ENCODE data around the gene DYRK1B. TPM values are rescaled to one million over a fixed set of nuclear protein-coding genes. Genes with fewer than 3 reads are reported as not detected.
A peak's percentile ranks its signal among the peaks of the same experiment; 100 is the strongest.

Gene DYRK1B
- total and polyA plus RNA-seq, 4 donors, result 12.6 to 38.4 (median 24.7) TPM

DNA sequence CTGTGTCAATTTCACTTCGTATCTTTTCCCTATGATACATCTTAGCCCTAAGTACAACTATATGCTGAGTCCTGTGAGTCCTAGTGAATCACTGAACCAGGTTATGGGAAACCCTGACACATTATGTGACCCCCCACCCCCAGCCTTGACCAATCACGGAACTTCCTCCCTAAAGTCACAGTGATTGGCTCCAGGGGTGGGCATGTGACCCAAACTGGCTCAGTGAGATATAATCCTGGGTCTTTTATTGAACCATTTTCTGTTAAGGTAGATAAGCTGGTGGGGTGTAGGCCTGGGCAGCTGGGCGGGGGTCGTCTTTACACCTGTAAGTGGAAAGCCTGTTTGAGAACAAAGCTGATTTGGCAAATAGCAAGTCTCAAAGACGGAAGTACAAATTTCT lies 32.0 kb upstream of the DYRK1B start:
- no peaks in the 10 kb centered on the region for H3K36me3 ChIP-seq (ENCODE audit: control insufficient read depth, insufficient read depth, low read length)
- H3K9me3 ChIP-seq (ENCODE audit: control insufficient read depth, insufficient read depth, low read length), result no peaks in the 10 kb centered on the region
- no peak for DNase-seq (ENCODE audit: low read depth in 4 of 6, low spot score in 6 of 6)
- no peak overlapping the region for H3K4me3 ChIP-seq (ENCODE audit: low read depth, low read length)
- H3K27ac ChIP-seq (ENCODE audit: low read depth, low read length), result no peak overlapping the region
- H3K4me1 ChIP-seq (ENCODE audit: control insufficient read depth, insufficient read depth, low read length), result no peaks in the 10 kb centered on the region
- no peaks in the 10 kb centered on the region for H3K27me3 ChIP-seq (ENCODE audit: control insufficient read depth, insufficient read depth, low read length)
- WGBS (ENCODE audit: insufficient coverage), result 93% methylated on average over 3 of the region's 5 CpGs

DNA sequence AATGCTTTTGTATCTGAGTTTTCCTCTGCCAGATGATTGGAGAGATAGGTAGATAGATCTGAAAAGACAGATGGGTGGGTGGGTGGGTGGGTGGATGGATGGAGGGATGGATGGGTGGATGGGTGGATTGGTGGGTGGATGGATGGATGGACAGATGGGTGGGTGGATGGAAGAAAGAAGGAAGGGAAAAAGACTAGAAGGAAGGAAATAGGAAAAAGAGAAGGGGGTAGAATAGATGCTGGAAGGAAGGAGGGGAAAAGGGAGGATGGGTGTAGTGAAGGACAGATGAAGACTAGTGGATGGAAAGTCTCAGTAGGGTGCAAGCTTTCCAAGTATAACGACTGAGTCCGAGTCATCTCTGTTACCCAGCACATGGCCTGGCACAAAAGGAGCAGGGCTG lies 31.2 kb upstream of the DYRK1B start:
- DNase-seq (ENCODE audit: low read depth in 4 of 6, low spot score in 6 of 6), result no peak
- 100% methylated on average over 2 of the region's 2 CpGs for WGBS (ENCODE audit: insufficient coverage)
- Histone ChIP-seq H3K4me1 (ENCODE audit: control insufficient read depth, insufficient read depth, low read length) (no peaks in the 10 kb centered on the region), H3K36me3 (ENCODE audit: control insufficient read depth, insufficient read depth, low read length) (no peaks in the 10 kb centered on the region), H3K4me3 (ENCODE audit: low read depth, low read length) (no peak overlapping the region), H3K27me3 (ENCODE audit: control insufficient read depth, insufficient read depth, low read length) (no peaks in the 10 kb centered on the region), H3K9me3 (ENCODE audit: control insufficient read depth, insufficient read depth, low read length) (no peaks in the 10 kb centered on the region), H3K27ac (ENCODE audit: low read depth, low read length) (no peak overlapping the region)

DNA sequence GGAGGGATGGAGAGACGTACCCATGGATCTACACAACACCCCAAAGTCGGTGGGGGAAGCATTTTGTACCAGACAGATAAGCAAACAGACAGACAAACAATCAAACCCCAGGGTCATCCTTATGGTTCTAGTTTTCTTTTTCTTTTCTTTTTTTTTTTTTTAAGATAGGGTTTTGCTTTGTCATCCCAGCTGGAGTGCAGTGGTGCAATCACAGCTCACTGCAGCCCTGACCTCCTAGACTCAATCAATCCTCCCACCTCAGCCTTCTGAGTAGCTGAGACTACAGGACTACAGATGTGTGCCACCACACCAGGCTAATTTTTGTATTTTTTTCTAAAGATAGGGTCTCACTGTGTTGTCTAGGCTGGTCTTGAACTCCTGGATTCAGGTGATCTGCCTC lies 30.2 kb upstream of the DYRK1B start:
- whole genome bisulfite sequencing (ENCODE audit: insufficient coverage), result no CpG with 5 or more reads among the region's 2 CpGs
- Histone ChIP-seq H3K27me3 (ENCODE audit: control insufficient read depth, insufficient read depth, low read length) (no peaks in the 10 kb centered on the region), H3K27ac (ENCODE audit: low read depth, low read length) (no peak overlapping the region), H3K9me3 (ENCODE audit: control insufficient read depth, insufficient read depth, low read length) (no peaks in the 10 kb centered on the region), H3K4me1 (ENCODE audit: control insufficient read depth, insufficient read depth, low read length) (no peaks in the 10 kb centered on the region), H3K4me3 (ENCODE audit: low read depth, low read length) (no peak overlapping the region), H3K36me3 (ENCODE audit: control insufficient read depth, insufficient read depth, low read length) (no peaks in the 10 kb centered on the region)
- no peak for DNase-seq (ENCODE audit: low read depth in 4 of 6, low spot score in 6 of 6)

DNA sequence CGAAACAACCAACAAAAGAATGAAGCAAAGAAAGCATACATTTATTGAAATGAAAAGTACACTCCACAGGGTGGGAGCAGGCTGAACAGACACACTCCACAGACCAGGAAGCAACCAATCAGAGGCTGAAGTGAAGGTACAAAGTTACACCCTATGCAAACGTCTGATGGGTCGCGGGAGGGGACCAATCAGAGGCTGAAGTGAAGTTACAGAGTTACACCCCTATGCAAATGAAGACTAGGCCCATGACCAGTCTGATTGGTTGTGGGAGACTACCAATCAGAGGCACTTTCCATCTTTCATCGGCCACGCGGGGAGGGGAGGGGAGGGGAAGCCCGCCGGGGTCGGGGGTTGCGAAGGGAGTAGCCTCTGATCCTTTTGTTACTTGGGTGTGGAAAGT lies 24.6 kb upstream of the DYRK1B start:
- DNase-seq (ENCODE audit: low read depth in 4 of 6, low spot score in 6 of 6), result peak in 3 of 6 donors; percentile 14 to 68 (median 39)
- H3K36me3 ChIP-seq (ENCODE audit: control insufficient read depth, insufficient read depth, low read length), result no peaks in the 10 kb centered on the region
- H3K27ac ChIP-seq (ENCODE audit: low read depth, low read length), result no peak overlapping the region
- no peaks in the 10 kb centered on the region for H3K27me3 ChIP-seq (ENCODE audit: control insufficient read depth, insufficient read depth, low read length)
- 73% methylated on average over 3 of the region's 11 CpGs for WGBS (ENCODE audit: insufficient coverage)
- H3K9me3 ChIP-seq (ENCODE audit: control insufficient read depth, insufficient read depth, low read length), result no peaks in the 10 kb centered on the region
- H3K4me1 ChIP-seq (ENCODE audit: control insufficient read depth, insufficient read depth, low read length), result no peaks in the 10 kb centered on the region
- no peak overlapping the region for H3K4me3 ChIP-seq (ENCODE audit: low read depth, low read length)

DNA sequence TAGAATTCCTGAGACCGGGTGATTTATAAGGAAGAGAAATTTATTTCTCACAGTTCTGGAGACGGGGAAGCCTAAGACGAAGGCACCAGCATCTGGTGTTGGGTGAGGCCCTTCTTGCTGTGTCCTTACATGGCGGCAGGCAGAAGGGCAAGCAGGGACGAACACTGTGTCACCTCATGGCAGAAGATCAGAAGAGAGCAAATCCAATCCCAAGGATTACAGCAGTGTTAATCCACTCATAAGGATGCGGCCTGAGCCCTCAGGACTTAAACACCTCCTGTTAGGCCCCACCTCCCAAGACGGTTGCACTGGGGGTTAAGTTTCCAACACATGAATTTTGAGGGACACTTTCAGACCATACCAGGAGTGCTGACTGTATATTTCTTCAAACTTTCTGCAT lies 18.9 kb upstream of the DYRK1B start:
- no peak for DNase-seq (ENCODE audit: low read depth in 4 of 6, low spot score in 6 of 6)
- Histone ChIP-seq H3K4me3 (ENCODE audit: low read depth, low read length) (no peak overlapping the region), H3K9me3 (ENCODE audit: control insufficient read depth, insufficient read depth, low read length) (no peaks in the 10 kb centered on the region), H3K36me3 (ENCODE audit: control insufficient read depth, insufficient read depth, low read length) (no peaks in the 10 kb centered on the region), H3K27me3 (ENCODE audit: control insufficient read depth, insufficient read depth, low read length) (no peaks in the 10 kb centered on the region), H3K4me1 (ENCODE audit: control insufficient read depth, insufficient read depth, low read length) (no peaks in the 10 kb centered on the region), H3K27ac (ENCODE audit: low read depth, low read length) (no peak overlapping the region)
- whole genome bisulfite sequencing (ENCODE audit: insufficient coverage), result 82% methylated on average over 5 of the region's 7 CpGs

- 61% methylated on average over 2 of the region's 2 CpGs for WGBS (ENCODE audit: insufficient coverage)
- no peak for DNase-seq (ENCODE audit: low read depth in 4 of 6, low spot score in 6 of 6)
Observed at GRCh38 chr19:39850892-39851291, 16.9 kb upstream of the DYRK1B start.

GRCh38 chr19:39848392-39848791 lies 14.4 kb upstream of the DYRK1B start:
- no peak for DNase-seq (ENCODE audit: low read depth in 4 of 6, low spot score in 6 of 6)
- Histone ChIP-seq H3K36me3 (ENCODE audit: control insufficient read depth, insufficient read depth, low read length) (no peaks in the 10 kb centered on the region), H3K4me3 (ENCODE audit: low read depth, low read length) (no peak overlapping the region), H3K4me1 (ENCODE audit: control insufficient read depth, insufficient read depth, low read length) (peaks cover 15% of the 10 kb centered on the region), H3K27me3 (ENCODE audit: control insufficient read depth, insufficient read depth, low read length) (no peaks in the 10 kb centered on the region), H3K27ac (ENCODE audit: low read depth, low read length) (no peak overlapping the region), H3K9me3 (ENCODE audit: control insufficient read depth, insufficient read depth, low read length) (no peaks in the 10 kb centered on the region)
- 81% methylated on average over 3 of the region's 4 CpGs for WGBS (ENCODE audit: insufficient coverage)

More at GRCh38 chr19:39850892-39851291, 16.9 kb upstream of the DYRK1B start:
- no peaks in the 10 kb centered on the region for H3K36me3 ChIP-seq (ENCODE audit: control insufficient read depth, insufficient read depth, low read length)
- H3K4me3 ChIP-seq (ENCODE audit: low read depth, low read length), result no peak overlapping the region
- no peaks in the 10 kb centered on the region for H3K9me3 ChIP-seq (ENCODE audit: control insufficient read depth, insufficient read depth, low read length)
- H3K4me1 ChIP-seq (ENCODE audit: control insufficient read depth, insufficient read depth, low read length), result no peaks in the 10 kb centered on the region
- no peaks in the 10 kb centered on the region for H3K27me3 ChIP-seq (ENCODE audit: control insufficient read depth, insufficient read depth, low read length)
- H3K27ac ChIP-seq (ENCODE audit: low read depth, low read length), result no peak overlapping the region

- 92% methylated on average over 4 of the region's 6 CpGs for whole genome bisulfite sequencing (ENCODE audit: insufficient coverage)
- Histone ChIP-seq H3K27ac (ENCODE audit: low read depth, low read length) (no peak overlapping the region), H3K27me3 (ENCODE audit: control insufficient read depth, insufficient read depth, low read length) (no peaks in the 10 kb centered on the region), H3K36me3 (ENCODE audit: control insufficient read depth, insufficient read depth, low read length) (no peaks in the 10 kb centered on the region), H3K4me1 (ENCODE audit: control insufficient read depth, insufficient read depth, low read length) (peaks cover 15% of the 10 kb centered on the region), H3K9me3 (ENCODE audit: control insufficient read depth, insufficient read depth, low read length) (no peaks in the 10 kb centered on the region), H3K4me3 (ENCODE audit: low read depth, low read length) (no peak overlapping the region)
- DNase-seq (ENCODE audit: low read depth in 4 of 6, low spot score in 6 of 6), result no peak
Observed at GRCh38 chr19:39847525-39847924, 13.6 kb upstream of the DYRK1B start.

- WGBS (ENCODE audit: insufficient coverage), result 72% methylated on average over 4 of the region's 12 CpGs
- Histone ChIP-seq H3K9me3 (ENCODE audit: control insufficient read depth, insufficient read depth, low read length) (no peaks in the 10 kb centered on the region), H3K4me1 (ENCODE audit: control insufficient read depth, insufficient read depth, low read length) (peaks cover 15% of the 10 kb centered on the region), H3K27me3 (ENCODE audit: control insufficient read depth, insufficient read depth, low read length) (no peaks in the 10 kb centered on the region), H3K4me3 (ENCODE audit: low read depth, low read length) (peak overlapping the region; percentile 81), H3K27ac (ENCODE audit: low read depth, low read length) (peak overlapping the region; percentile 82), H3K36me3 (ENCODE audit: control insufficient read depth, insufficient read depth, low read length) (no peaks in the 10 kb centered on the region)
- DNase-seq (ENCODE audit: low read depth in 4 of 6, low spot score in 6 of 6), result no peak
Observed at GRCh38 chr19:39846678-39847486, 12.9 kb upstream of the DYRK1B start.

Measured in spinal cord (tissue), 10 donors.